ENCODE results near the gene TOP1.

DNA sequence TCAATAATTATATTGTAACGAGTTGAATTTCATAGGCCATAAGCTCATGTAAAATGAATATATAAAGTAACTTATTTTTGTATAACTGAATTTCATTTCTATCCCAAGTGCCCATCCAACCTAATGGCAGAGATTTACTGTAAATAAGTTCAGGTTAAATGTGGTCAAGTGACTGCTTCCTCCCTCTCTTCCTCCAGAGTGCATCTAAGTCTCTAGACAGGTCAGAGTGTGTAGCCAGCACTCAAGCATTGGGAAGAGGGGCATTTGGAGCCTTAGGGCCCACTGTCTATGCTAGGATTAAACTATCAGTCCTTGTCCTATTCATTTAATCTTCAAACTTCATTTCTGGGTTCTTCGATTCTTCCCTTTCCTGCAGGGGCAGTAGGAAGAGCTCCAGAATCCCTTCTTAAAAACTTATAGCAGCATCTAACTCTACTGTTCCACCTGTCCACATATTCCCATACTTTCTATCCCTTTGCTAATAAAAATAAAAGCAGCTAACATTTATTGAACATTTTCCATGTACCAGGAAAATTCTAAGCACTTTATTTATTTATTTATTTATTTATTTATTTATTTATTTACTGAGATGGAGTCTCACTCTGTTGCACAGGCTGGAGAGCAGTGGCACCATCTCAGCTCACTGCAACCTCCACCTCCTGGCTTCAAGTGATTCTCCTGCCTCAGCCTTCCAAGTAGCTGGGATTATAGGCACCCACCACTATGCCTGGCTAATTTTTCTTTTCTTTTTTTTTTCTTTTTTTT is 36.1 kb upstream of the TOP1 start:
- TF ChIP-seq, protein P1, sequence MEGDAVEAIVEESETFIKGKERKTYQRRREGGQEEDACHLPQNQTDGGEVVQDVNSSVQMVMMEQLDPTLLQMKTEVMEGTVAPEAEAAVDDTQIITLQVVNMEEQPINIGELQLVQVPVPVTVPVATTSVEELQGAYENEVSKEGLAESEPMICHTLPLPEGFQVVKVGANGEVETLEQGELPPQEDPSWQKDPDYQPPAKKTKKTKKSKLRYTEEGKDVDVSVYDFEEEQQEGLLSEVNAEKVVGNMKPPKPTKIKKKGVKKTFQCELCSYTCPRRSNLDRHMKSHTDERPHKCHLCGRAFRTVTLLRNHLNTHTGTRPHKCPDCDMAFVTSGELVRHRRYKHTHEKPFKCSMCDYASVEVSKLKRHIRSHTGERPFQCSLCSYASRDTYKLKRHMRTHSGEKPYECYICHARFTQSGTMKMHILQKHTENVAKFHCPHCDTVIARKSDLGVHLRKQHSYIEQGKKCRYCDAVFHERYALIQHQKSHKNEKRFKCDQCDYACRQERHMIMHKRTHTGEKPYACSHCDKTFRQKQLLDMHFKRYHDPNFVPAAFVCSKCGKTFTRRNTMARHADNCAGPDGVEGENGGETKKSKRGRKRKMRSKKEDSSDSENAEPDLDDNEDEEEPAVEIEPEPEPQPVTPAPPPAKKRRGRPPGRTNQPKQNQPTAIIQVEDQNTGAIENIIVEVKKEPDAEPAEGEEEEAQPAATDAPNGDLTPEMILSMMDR (conservative IDR thresholded peaks at IDR 0.05; ENCODE audit: low read depth, low read length), result no peak
- TF ChIP-seq BHLHE40 (IDR thresholded peaks at IDR 0.05; ENCODE audit: low read depth, low read length), result no peak
- no peak for TF ChIP-seq RCOR1 (IDR thresholded peaks at IDR 0.05; ENCODE audit: insufficient replicate concordance, low read length)
- TF ChIP-seq POLR2A (IDR thresholded peaks at IDR 0.05; ENCODE audit: low read depth, low read length), result no peak
